Measurements from ENCODE around the gene TXNDC8. TPM values are rescaled to one million over a fixed set of nuclear protein-coding genes. Genes with fewer than 3 reads are reported as not detected.

The TXNDC8 gene
- total RNA-seq, 1 experiment from 2014 or later: not detected

- no peaks in the 10 kb centered on the region for H3K9me3 ChIP-seq (ENCODE audit: control insufficient read depth, insufficient read depth, low read depth, low read length)
- intact Hi-C loops (cut with micrococcal nuclease; ENCODE audit: unreplicated experiment): no loop called here
- no TSS peak for BruUV-seq (replicated peaks)
- DNase-seq (ENCODE audit: low read depth, low spot score) (no peak), ATAC-seq (no peak)
- POLR2A ChIA-PET: no interaction called here
- no peak overlapping the region for H3K27ac ChIP-seq (ENCODE audit: low read length)
- in situ Hi-C loops (cut with HindIII; ENCODE audit: low pct_unique_long_range_greater_than_20kb, low sequenced_read_pairs): no loop called here
- no peaks in the 10 kb centered on the region for H3K4me1 ChIP-seq (ENCODE audit: control insufficient read depth, insufficient read depth, low read length)
- CTCF ChIA-PET: no interaction called here
- no peaks in the 10 kb centered on the region for H3K27me3 ChIP-seq (ENCODE audit: control insufficient read depth, insufficient read depth, low read length)
- H3K4me3 ChIP-seq (ENCODE audit: low read depth in 2 of 2, low read length in 2 of 2): no peak overlapping the region
- no peaks in the 10 kb centered on the region for H3K36me3 ChIP-seq (ENCODE audit: control insufficient read depth, insufficient read depth, low read length)
- TF ChIP-seq TCF7L2 (IDR thresholded peaks at IDR 0.05; ENCODE audit: low read depth, low read length): no peak
- no peak for TF ChIP-seq POLR2AphosphoS5 (IDR thresholded peaks at IDR 0.05; ENCODE audit: low read depth, low read length)
- TF ChIP-seq REST (IDR thresholded peaks at IDR 0.05; ENCODE audit: insufficient read depth in 1 of 2, low read depth in 2 of 2, low read length in 1 of 2): no peak
- no peak for TF ChIP-seq CTCF (IDR thresholded peaks at IDR 0.05)
- no peak for TF ChIP-seq SIN3A (IDR thresholded peaks at IDR 0.05; ENCODE audit: borderline replicate concordance, insufficient read depth, low read depth, low read length)
These were observed 5.9 kb upstream of the TXNDC8 start for GRCh38 chr9:110343551-110343950.

- no peak for TF ChIP-seq POLR2AphosphoS5 (IDR thresholded peaks at IDR 0.05; ENCODE audit: low read depth, low read length)
- TF ChIP-seq CTCF (IDR thresholded peaks at IDR 0.05): peak; percentile 40
- no peak overlapping the region for H3K27ac ChIP-seq (ENCODE audit: low read length)
- no TSS peak for BruUV-seq (replicated peaks)
- H3K4me1 ChIP-seq (ENCODE audit: control insufficient read depth, insufficient read depth, low read length): no peaks in the 10 kb centered on the region
- H3K27me3 ChIP-seq (ENCODE audit: control insufficient read depth, insufficient read depth, low read length): no peaks in the 10 kb centered on the region
- ChIA-PET CTCF (no interaction called here), POLR2A (no interaction called here)
- in situ Hi-C loops (cut with HindIII; ENCODE audit: low pct_unique_long_range_greater_than_20kb, low sequenced_read_pairs) (no loop called here), intact Hi-C loops (cut with micrococcal nuclease; ENCODE audit: unreplicated experiment) (no loop called here)
- no peak overlapping the region for H3K4me3 ChIP-seq (ENCODE audit: low read depth in 2 of 2, low read length in 2 of 2)
- H3K9me3 ChIP-seq (ENCODE audit: control insufficient read depth, insufficient read depth, low read depth, low read length): no peaks in the 10 kb centered on the region
- ATAC-seq (no peak), DNase-seq (ENCODE audit: low read depth, low spot score) (no peak)
- H3K36me3 ChIP-seq (ENCODE audit: control insufficient read depth, insufficient read depth, low read length): no peaks in the 10 kb centered on the region
These were observed 2.6 kb upstream of the TXNDC8 start for GRCh38 chr9:110340306-110340705.

- no peak overlapping the region for H3K27ac ChIP-seq (ENCODE audit: low read length)
- no peak overlapping the region for H3K4me3 ChIP-seq (ENCODE audit: low read depth in 2 of 2, low read length in 2 of 2)
- no peak for DNase-seq (ENCODE audit: low read depth, low spot score)
- H3K9me3 ChIP-seq (ENCODE audit: control insufficient read depth, insufficient read depth, low read depth, low read length): no peaks in the 10 kb centered on the region
- H3K36me3 ChIP-seq (ENCODE audit: control insufficient read depth, insufficient read depth, low read length): no peaks in the 10 kb centered on the region
- BruUV-seq (replicated peaks): no TSS peak
- POLR2A ChIA-PET: no interaction called here
- no peaks in the 10 kb centered on the region for H3K4me1 ChIP-seq (ENCODE audit: control insufficient read depth, insufficient read depth, low read length)
- no peak for TF ChIP-seq TCF7L2 (IDR thresholded peaks at IDR 0.05; ENCODE audit: low read depth, low read length)
- TF ChIP-seq REST (IDR thresholded peaks at IDR 0.05; ENCODE audit: insufficient read depth in 1 of 2, low read depth in 2 of 2, low read length in 1 of 2): no peak
- TF ChIP-seq CTCF (IDR thresholded peaks at IDR 0.05): no peak
- no peak for TF ChIP-seq SIN3A (IDR thresholded peaks at IDR 0.05; ENCODE audit: borderline replicate concordance, insufficient read depth, low read depth, low read length)
- TF ChIP-seq POLR2AphosphoS5 (IDR thresholded peaks at IDR 0.05; ENCODE audit: low read depth, low read length): no peak
- CTCF ChIA-PET: no interaction called here
- no peaks in the 10 kb centered on the region for H3K27me3 ChIP-seq (ENCODE audit: control insufficient read depth, insufficient read depth, low read length)
- no peak for ATAC-seq
- in situ Hi-C loops (cut with HindIII; ENCODE audit: low pct_unique_long_range_greater_than_20kb, low sequenced_read_pairs): no loop called here
- intact Hi-C loops (cut with micrococcal nuclease; ENCODE audit: unreplicated experiment): no loop called here
These were observed 480 bp upstream of the TXNDC8 start for GRCh38 chr9:110338143-110338542.

Measured in Panc1 (cell line).